Erythroblast (primary cell): ENCODE measurements around the gene CPEB2.

Experiments used
- GATA1 ChIP-seq: IDR thresholded peaks from 2 replicates; pipeline ENCODE4 v1.6.1; 2011; ENCODE audit warnings: low read depth, mild to moderate bottlenecking, control low read depth, low read length, moderate library complexity
- POLR2A ChIP-seq: IDR thresholded peaks from 2 replicates; pipeline ENCODE4 v1.6.1; 2011; ENCODE audit warnings: mild to moderate bottlenecking, low read length

DNA sequence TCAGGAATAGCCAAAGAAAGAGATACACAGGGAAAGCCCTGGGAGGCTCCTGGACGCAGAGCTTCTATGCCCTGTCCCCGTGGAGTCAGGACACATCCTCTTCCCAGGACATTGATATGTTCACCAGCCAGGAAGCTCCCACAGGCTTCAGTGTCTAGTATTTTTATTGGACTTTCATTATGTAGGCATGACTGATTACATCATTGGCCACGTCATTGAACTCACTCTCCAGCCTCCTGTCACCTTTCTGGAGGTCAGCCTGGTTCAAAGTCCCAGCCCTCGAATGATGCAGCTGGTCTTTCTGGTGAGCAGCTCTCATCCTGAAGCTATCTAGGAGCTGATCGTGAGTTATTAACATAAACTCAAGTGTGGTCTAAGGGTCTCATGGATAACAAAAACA is 104.1 kb downstream of the CPEB2 start:
- TF ChIP-seq POLR2A (no peak), GATA1 (no peak)
